Right lobe of liver (tissue), 6 donors: ENCODE measurements around the gene ODF2L. TPM values are rescaled to one million over a fixed set of nuclear protein-coding genes. Genes with fewer than 3 reads are reported as not detected.

Experiments
- ATAC-seq, 4 donors: fragments of 200-7000 bp; cut with Tn5 transposase; one replicate each; pipeline ENCODE4 v1.9.1; 2020; ENCODE audit warnings: mild to moderate bottlenecking in 4 of 4, moderate library complexity in 4 of 4
- DNase-seq, 3 donors: peaks; one replicate each; pipeline ENCODE4 v3.0.0-alpha.2; 2020
- H3K27ac ChIP-seq, 3 donors: fragments of 200-600 bp; one replicate each; pipeline ENCODE4 v1.8.0; 2022
- H3K27me3 ChIP-seq, 2 donors: fragments of 200-600 bp; one replicate each; pipeline ENCODE4 v1.8.0; 2022
- H3K36me3 ChIP-seq, 4 donors: fragments of 200-600 bp; sonication (generic) in 1 of 4; one replicate each; pipeline versions ENCODE4 v1.5.1 to v1.8.0; 2017 to 2022; ENCODE audit warnings: control low read depth in 1 of 4
- H3K4me1 ChIP-seq, 4 donors: fragments of 200-600 bp; sonication (generic) in 1 of 4; one replicate each; pipeline versions ENCODE4 v1.5.1 to v1.8.0; 2017 to 2022; ENCODE audit warnings: control low read depth in 1 of 4
- H3K4me3 ChIP-seq, 3 donors: fragments of 200-600 bp; one replicate each; pipeline ENCODE4 v1.8.0; 2022
- H3K9me3 ChIP-seq, 4 donors: fragments of 200-600 bp; sonication (generic) in 1 of 4; one replicate each; pipeline versions ENCODE4 v1.5.1 to v1.8.0; 2017 to 2022; ENCODE audit warnings: control low read depth in 1 of 4
- CTCF ChIP-seq, 4 donors: fragments of 200-600 bp in 3 of 4; fragments of 450-650 bp in 1 of 4; IDR thresholded peaks; one replicate each; pipeline versions ENCODE4 v1.5.1 to v1.8.0; 2016 to 2022; ENCODE audit warnings: antibody characterized with exemption in 4 of 4, mild to moderate bottlenecking in 2 of 4
- POLR2A ChIP-seq: fragments of 450-650 bp; IDR thresholded peaks from one replicate; pipeline ENCODE4 v1.6.1; 2017; ENCODE audit warnings: antibody characterized with exemption, mild to moderate bottlenecking
- WGBS: methylation state at CpG from one replicate; pipeline ENCODE4 v1.1.6; 2018; ENCODE audit warnings: low coverage, low lambda C conversion rate; ENCODE audit not compliant: insufficient coverage; ENCODE audit errors: missing lambda C conversion rate; 5-methylcytosine and 5-hydroxymethylcytosine counted together
- intact Hi-C, 2 donors: fragments of 100-400 bp; cut with DNase I; formaldehyde crosslinking; loops; one replicate each; pipeline versions ENCODE4 v1.11.2 to v1.14.1; 2022
- microRNA-seq, 2 donors: library from miRNA; unstranded; fragments of <30 nt; microRNA quantifications; one replicate each; pipeline ENCODE4, GENCODE V29; 2019 to 2020
- small RNA-seq, 2 experiments: library from RNA; depleted of rRNA; stranded (forward); fragments of <200 nt; gene quantifications; one replicate each; pipeline ENCODE3, GENCODE V24; 2016
- total RNA-seq, 6 experiments: library from RNA; depleted of rRNA in 2 of 6; stranded (reverse); fragments of >200 nt in 2 of 6; fragmentation: NEBNext Ultra II Directional in 3 of 6; extraction: Animal tissue kit (Norgen Biotek cat#: 25700) in 3 of 6; gene quantifications; one replicate each; pipeline versions ENCODE4 v1.1.0 to v1.2.4, GENCODE V29; 2016 to 2023
- donor health status: DM: no; HTN: yes; CAD: no.
- donor health status: DM: no; HTN: no; CAD: no.
- donor health status: DM: no; HTN: no; CAD: no.
- donor health status: DM: no; HTN: yes; CAD: no.
- donor health status: DM: no; HTN: yes; CAD: no.

The ODF2L gene
- total RNA-seq, 6 experiments from 2014 or later: 3.9 to 8.6 (median 5.7) TPM

GRCh38 chr1:86303041-86303690 is 93.0 kb downstream of the ODF2L start:
- 25% methylated on average over 1 of the region's 1 CpG for WGBS
- Histone ChIP-seq H3K27ac (no peak overlapping the region), H3K9me3 (no peaks in the 10 kb centered on the region), H3K4me3 (no peak overlapping the region), H3K4me1 (no peaks in the 10 kb centered on the region), H3K27me3 (no peaks in the 10 kb centered on the region), H3K36me3 (no peaks in the 10 kb centered on the region)
- ATAC-seq (peak in 1 of 4 donors; percentile 15), DNase-seq (no peak)
- intact Hi-C loops: no loop called here
- TF ChIP-seq CTCF (IDR thresholded peaks at IDR 0.05): no peak
- TF ChIP-seq POLR2A: no peak

Small RNAs within 50 kb of the gene (microRNA-seq; reads per million reads assigned to microRNA genes)
- gene MIR7856: 0 reads per million in 2 donors

Small RNAs within 50 kb of the gene (small RNA-seq; reads per million reads assigned to genes)
- gene MIR7856: 0 reads per million in 2 experiments

Other genes starting within 250 kb of the ODF2L start
- gene COL24A1, start 239.6 kb downstream of the ODF2L start, total RNA-seq: under 1 TPM in 2 of 6 experiments, not detected in 4; 0.05 to 0.07 TPM
- not detected for gene CLCA2, start 27.8 kb upstream of the ODF2L start, total RNA-seq
- not detected for gene CLCA1, start 72.6 kb upstream of the ODF2L start, total RNA-seq
- gene CLCA4, start 150.8 kb upstream of the ODF2L start, total RNA-seq: under 1 TPM in 1 of 6 experiments, not detected in 5; 0.07 TPM